Activated naive CD8-positive, alpha-beta T cell treated with anti-CD3 and anti-CD28 coated beads for 36 hours (primary cell): Measurements from ENCODE around the gene IRF7. TPM values are rescaled to one million over a fixed set of nuclear protein-coding genes. Genes with fewer than 3 reads are reported as not detected.

Experiments used
- DNase-seq: peaks from one replicate; pipeline ENCODE4 v3.0.0; 2021
- H3K27ac Mint-ChIP-seq: one replicate; pipeline ENCODE4 v1.8.0; 2022; ENCODE audit warnings: mild to moderate bottlenecking, moderate library complexity, mixed read lengths
- H3K27me3 Mint-ChIP-seq: one replicate; pipeline ENCODE4 v1.8.0; 2022; ENCODE audit warnings: mild to moderate bottlenecking, mixed read lengths
- H3K36me3 Mint-ChIP-seq: one replicate; pipeline ENCODE4 v1.8.0; 2021; ENCODE audit warnings: mild to moderate bottlenecking, mixed read lengths
- H3K4me1 Mint-ChIP-seq: one replicate; pipeline ENCODE4 v1.8.0; 2021; ENCODE audit warnings: mixed read lengths
- H3K4me3 Mint-ChIP-seq: one replicate; pipeline ENCODE4 v1.8.0; 2022; ENCODE audit warnings: mild to moderate bottlenecking, moderate library complexity, mixed read lengths
- H3K9me3 Mint-ChIP-seq: one replicate; pipeline ENCODE4 v1.8.0; 2022; ENCODE audit warnings: mixed read lengths
- total RNA-seq, 2 experiments: library from RNA; stranded (reverse); gene quantifications; one replicate each; pipeline ENCODE4 v1.2.3, GENCODE V29; 2021

The IRF7 gene
- total RNA-seq, 2 experiments from 2014 or later: 60.6 to 61.2 TPM

GRCh38 chr11:592501-592900 lies 23.2 kb downstream of the IRF7 start:
- no peaks in the 10 kb centered on the region for H3K9me3 Mint-ChIP-seq

DNA sequence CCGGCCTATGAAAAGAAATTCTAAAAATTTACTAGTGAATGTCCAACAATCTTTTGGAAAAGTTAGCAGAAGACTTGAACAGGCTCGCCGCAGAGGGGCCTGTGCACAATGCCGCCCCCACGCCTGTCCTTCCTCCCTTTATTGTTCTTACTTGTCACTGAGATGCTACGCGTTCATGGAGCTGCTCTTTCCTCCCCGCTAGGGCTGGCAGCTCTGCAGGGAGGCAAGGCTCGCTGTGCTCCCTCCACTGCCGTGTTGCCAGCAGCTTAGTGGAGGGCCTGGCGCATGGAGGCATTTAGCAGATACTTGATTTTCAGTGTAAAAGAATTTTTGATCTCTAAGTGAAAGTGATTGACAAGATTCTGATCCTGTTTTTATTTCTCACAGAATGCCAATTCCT lies 24.8 kb downstream of the IRF7 start:
- Mint-ChIP-seq H3K36me3 (peaks cover 32% of the 10 kb centered on the region), H3K4me3 (no peak overlapping the region), H3K9me3 (no peaks in the 10 kb centered on the region), H3K27ac (peak overlapping the region; percentile 34), H3K27me3 (no peaks in the 10 kb centered on the region), H3K4me1 (peaks cover 21% of the 10 kb centered on the region)
- no peak for DNase-seq

More at GRCh38 chr11:592501-592900, 23.2 kb downstream of the IRF7 start:
- Mint-ChIP-seq H3K27me3 (no peaks in the 10 kb centered on the region), H3K4me1 (peaks cover 9% of the 10 kb centered on the region), H3K36me3 (peaks cover 39% of the 10 kb centered on the region), H3K27ac (no peak overlapping the region), H3K4me3 (no peak overlapping the region)
- no peak for DNase-seq

- peak overlapping the region; percentile 39 for H3K27ac Mint-ChIP-seq
Observed at GRCh38 chr11:589798-590197, 26.0 kb downstream of the IRF7 start.

GRCh38 chr11:587978-588380 lies 27.8 kb downstream of the IRF7 start:
- H3K36me3 Mint-ChIP-seq: peaks cover 30% of the 10 kb centered on the region

More at GRCh38 chr11:589798-590197, 26.0 kb downstream of the IRF7 start:
- Mint-ChIP-seq H3K9me3 (no peaks in the 10 kb centered on the region), H3K27me3 (no peaks in the 10 kb centered on the region), H3K4me1 (peaks cover 21% of the 10 kb centered on the region), H3K4me3 (no peak overlapping the region), H3K36me3 (peaks cover 29% of the 10 kb centered on the region)
- no peak for DNase-seq

GRCh38 chr11:587546-587945 lies 28.2 kb downstream of the IRF7 start:
- Mint-ChIP-seq H3K4me3 (no peak overlapping the region), H3K27ac (peak overlapping the region; percentile 100), H3K36me3 (peaks cover 29% of the 10 kb centered on the region), H3K9me3 (no peaks in the 10 kb centered on the region), H3K4me1 (peaks cover 21% of the 10 kb centered on the region), H3K27me3 (no peaks in the 10 kb centered on the region)
- no peak for DNase-seq

More at GRCh38 chr11:587978-588380, 27.8 kb downstream of the IRF7 start:
- Mint-ChIP-seq H3K9me3 (no peaks in the 10 kb centered on the region), H3K27me3 (no peaks in the 10 kb centered on the region), H3K27ac (peak overlapping the region; percentile 100), H3K4me3 (peak overlapping the region; percentile 82), H3K4me1 (peaks cover 21% of the 10 kb centered on the region)
- peak; percentile 77 for DNase-seq

- Mint-ChIP-seq H3K27ac (peak overlapping the region; percentile 100), H3K36me3 (peaks cover 28% of the 10 kb centered on the region), H3K4me3 (no peak overlapping the region)
Observed at GRCh38 chr11:586376-587316, 29.1 kb downstream of the IRF7 start.

DNA sequence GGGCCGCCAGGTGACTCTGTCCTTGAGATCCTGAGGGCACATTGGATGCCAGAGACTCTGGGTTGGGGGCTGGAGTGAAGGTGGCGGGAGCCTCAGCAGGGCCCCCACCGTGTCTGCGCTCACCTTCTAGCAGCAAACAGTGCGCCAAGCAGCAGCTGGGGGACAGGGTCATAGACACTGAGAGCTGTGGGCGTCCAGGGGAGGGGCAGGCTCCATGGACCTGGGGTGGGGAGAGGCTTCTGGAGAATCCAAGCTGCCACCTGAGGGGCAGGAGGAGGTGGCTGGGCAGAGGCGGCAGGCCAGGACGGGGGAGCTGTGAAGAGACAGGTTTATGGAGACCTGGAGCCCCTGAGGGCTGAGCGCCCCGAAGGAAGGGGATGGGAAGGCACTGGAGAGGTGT lies 31.5 kb downstream of the IRF7 start:
- no peak for DNase-seq
- H3K36me3 Mint-ChIP-seq: peaks cover 21% of the 10 kb centered on the region
- no peak overlapping the region for H3K4me3 Mint-ChIP-seq
- peak overlapping the region; percentile 29 for H3K27ac Mint-ChIP-seq
- H3K9me3 Mint-ChIP-seq: no peaks in the 10 kb centered on the region
- H3K27me3 Mint-ChIP-seq: no peaks in the 10 kb centered on the region
- H3K4me1 Mint-ChIP-seq: peaks cover 38% of the 10 kb centered on the region

More at GRCh38 chr11:586376-587316, 29.1 kb downstream of the IRF7 start:
- H3K27me3 Mint-ChIP-seq: no peaks in the 10 kb centered on the region
- peaks cover 21% of the 10 kb centered on the region for H3K4me1 Mint-ChIP-seq
- H3K9me3 Mint-ChIP-seq: no peaks in the 10 kb centered on the region
- DNase-seq: no peak

GRCh38 chr11:581752-582151 lies 34.0 kb downstream of the IRF7 start:
- Mint-ChIP-seq H3K4me3 (no peak overlapping the region), H3K27ac (no peak overlapping the region), H3K27me3 (no peaks in the 10 kb centered on the region), H3K4me1 (peaks cover 42% of the 10 kb centered on the region), H3K9me3 (no peaks in the 10 kb centered on the region), H3K36me3 (peaks cover 33% of the 10 kb centered on the region)
- DNase-seq: no peak

- Mint-ChIP-seq H3K36me3 (peaks cover 30% of the 10 kb centered on the region), H3K4me3 (peak overlapping the region; percentile 12), H3K27me3 (no peaks in the 10 kb centered on the region), H3K9me3 (no peaks in the 10 kb centered on the region), H3K4me1 (peaks cover 39% of the 10 kb centered on the region), H3K27ac (no peak overlapping the region)
- no peak for DNase-seq
Observed at GRCh38 chr11:581342-581741, 34.4 kb downstream of the IRF7 start.

- DNase-seq: no peak
- H3K4me1 Mint-ChIP-seq: peaks cover 37% of the 10 kb centered on the region
- no peak overlapping the region for H3K27ac Mint-ChIP-seq
- peaks cover 29% of the 10 kb centered on the region for H3K36me3 Mint-ChIP-seq
- peaks cover 3% of the 10 kb centered on the region for H3K27me3 Mint-ChIP-seq
- no peaks in the 10 kb centered on the region for H3K9me3 Mint-ChIP-seq
- H3K4me3 Mint-ChIP-seq: no peak overlapping the region
Observed at GRCh38 chr11:579830-580601, 35.7 kb downstream of the IRF7 start.

- Mint-ChIP-seq H3K27me3 (peaks cover 12% of the 10 kb centered on the region), H3K36me3 (peaks cover 24% of the 10 kb centered on the region), H3K4me3 (peak overlapping the region; percentile 93), H3K27ac (peak overlapping the region; percentile 62), H3K9me3 (no peaks in the 10 kb centered on the region), H3K4me1 (peaks cover 48% of the 10 kb centered on the region)
- no peak for DNase-seq
Observed at GRCh38 chr11:578276-579035, 37.3 kb downstream of the IRF7 start.

DNA sequence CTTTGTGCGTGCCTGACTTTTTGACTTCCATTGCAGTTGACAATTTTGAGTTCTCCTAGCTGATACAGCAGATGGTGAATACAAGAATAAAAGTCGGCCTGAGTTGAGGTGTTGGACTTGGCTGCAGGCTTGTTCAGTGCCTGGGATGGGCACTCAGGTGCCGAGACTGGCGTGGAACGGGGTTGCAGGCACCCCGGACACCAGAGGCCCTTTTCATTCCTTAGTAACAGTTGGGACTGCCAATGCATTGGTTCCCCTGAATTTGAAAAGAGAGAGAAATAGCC lies 38.2 kb downstream of the IRF7 start:
- no peak for DNase-seq
- Mint-ChIP-seq H3K9me3 (no peaks in the 10 kb centered on the region), H3K4me3 (peak overlapping the region; percentile 93), H3K27me3 (peaks cover 12% of the 10 kb centered on the region), H3K27ac (peak overlapping the region; percentile 86), H3K4me1 (peaks cover 48% of the 10 kb centered on the region), H3K36me3 (peaks cover 24% of the 10 kb centered on the region)

DNA sequence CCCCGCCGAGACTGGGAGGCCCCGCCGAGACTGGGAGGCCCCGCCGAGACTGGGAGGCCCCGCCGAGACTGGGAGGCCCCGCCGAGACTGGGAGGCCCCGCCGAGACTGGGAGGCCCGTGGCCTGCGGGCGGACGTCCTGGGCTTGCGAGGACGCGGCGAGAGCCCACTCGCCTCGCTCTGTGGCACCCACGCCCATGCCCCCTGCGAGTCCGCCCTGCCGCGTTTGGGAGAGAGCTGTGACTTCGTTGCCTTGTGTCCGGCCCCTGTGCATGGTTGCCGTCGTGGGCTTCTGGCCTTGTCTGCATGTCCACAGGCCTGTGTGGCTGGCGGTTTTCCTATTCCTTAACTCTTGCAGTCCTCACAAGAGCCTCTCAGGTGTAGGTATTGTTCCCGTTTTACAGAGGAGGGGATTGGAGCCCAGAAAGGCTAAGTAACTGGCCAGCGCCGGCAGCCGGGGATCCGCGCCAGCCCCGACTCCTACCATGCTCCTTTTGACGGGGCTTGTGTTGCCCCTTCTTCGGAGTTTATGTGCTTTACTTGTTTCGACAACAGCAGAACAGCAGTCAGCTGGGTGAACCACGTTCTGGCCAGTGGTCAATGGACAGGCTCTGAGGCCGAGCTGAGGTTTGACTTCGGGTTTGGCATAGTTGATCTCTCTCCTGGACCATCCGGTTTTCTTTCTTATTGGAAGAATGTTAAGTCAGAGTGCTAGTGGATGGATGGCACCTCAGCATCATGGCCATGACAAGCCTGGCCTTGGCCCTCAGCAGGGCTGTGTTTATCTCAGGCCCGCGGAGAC lies 38.7 kb downstream of the IRF7 start:
- Mint-ChIP-seq H3K4me1 (peaks cover 48% of the 10 kb centered on the region), H3K4me3 (peak overlapping the region; percentile 93), H3K27ac (peak overlapping the region; percentile 86), H3K9me3 (no peaks in the 10 kb centered on the region), H3K36me3 (peaks cover 24% of the 10 kb centered on the region), H3K27me3 (peaks cover 12% of the 10 kb centered on the region)
- DNase-seq: no peak
